Sciatic nerve (tissue), 2 donors: ENCODE results near the gene NR1I2. TPM values are rescaled to one million over a fixed set of nuclear protein-coding genes. Genes with fewer than 3 reads are reported as not detected.
A peak's percentile ranks its signal among the peaks of the same experiment; 100 is the strongest.

Experiments
- ATAC-seq: fragments of 200-7000 bp; cut with Tn5 transposase; one replicate; pipeline ENCODE4 v1.9.1; 2020; ENCODE audit warnings: mild to moderate bottlenecking, moderate library complexity
- DNase-seq: peaks from one replicate; pipeline ENCODE4 v3.0.0-alpha.2; 2020; ENCODE audit warnings: low spot score
- intact Hi-C: fragments of 100-400 bp; cut with DNase I; formaldehyde crosslinking; loops from one replicate; pipeline ENCODE4 v1.14.2; 2022
- total RNA-seq: library from RNA; stranded (reverse); fragmentation: NEBNext Ultra II Directional; extraction: Animal tissue kit (Norgen Biotek cat#: 25700); gene quantifications from one replicate; pipeline ENCODE4 v1.2.1, GENCODE V29; 2021
- donor health status: DM: no; HTN: no; CAD: no.
- donor health status: DM: no; HTN: no; CAD: no.

NR1I2 gene
- total RNA-seq, 1 donor from 2014 or later: not detected

DNA sequence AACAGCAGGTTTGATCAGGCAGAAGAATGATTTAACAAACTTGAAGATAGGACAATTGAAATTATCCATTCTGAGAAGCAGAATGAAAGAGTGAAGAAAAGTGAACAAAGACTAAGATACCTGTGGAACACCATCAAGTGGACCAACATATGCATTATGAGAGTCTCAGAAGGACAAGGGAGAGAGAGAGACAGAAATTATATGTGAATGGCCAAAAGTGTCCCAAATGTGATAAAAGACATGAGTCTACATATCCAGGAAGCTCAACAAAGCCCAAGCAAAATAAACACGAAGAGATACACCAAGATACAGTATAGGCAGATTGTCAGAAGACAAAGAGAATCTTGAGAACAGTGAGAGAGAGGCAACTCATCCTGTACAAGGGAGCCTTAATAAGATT lies 5.6 kb upstream of the NR1I2 start:
- DNase-seq (no peak), ATAC-seq (no peak)
- intact Hi-C loops: no loop called here

- ATAC-seq (no peak), DNase-seq (no peak)
- intact Hi-C loops: no loop called here
These were observed 3.7 kb upstream of the NR1I2 start for GRCh38 chr3:119778176-119778575.

DNA sequence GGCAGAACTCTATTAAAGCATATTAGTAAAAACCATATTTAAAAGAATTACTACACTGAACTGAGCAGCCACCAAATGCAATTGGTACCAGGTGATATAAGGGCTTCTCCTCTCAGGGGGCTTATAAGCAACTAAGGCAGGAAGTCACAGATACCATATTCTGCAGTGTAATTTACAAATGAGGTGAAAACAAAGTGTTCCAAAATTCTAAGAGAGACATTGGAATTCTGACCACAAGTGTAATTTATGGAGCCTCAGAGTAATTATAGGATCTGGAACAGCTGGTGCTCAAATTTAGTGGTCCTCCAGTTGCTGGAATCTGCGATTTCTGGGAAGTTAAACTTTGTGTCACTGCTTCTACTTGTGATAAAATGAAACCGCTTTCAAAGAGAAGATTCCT lies 3.1 kb upstream of the NR1I2 start:
- DNase-seq: no peak
- no peak for ATAC-seq
- intact Hi-C loops: no loop called here

DNA sequence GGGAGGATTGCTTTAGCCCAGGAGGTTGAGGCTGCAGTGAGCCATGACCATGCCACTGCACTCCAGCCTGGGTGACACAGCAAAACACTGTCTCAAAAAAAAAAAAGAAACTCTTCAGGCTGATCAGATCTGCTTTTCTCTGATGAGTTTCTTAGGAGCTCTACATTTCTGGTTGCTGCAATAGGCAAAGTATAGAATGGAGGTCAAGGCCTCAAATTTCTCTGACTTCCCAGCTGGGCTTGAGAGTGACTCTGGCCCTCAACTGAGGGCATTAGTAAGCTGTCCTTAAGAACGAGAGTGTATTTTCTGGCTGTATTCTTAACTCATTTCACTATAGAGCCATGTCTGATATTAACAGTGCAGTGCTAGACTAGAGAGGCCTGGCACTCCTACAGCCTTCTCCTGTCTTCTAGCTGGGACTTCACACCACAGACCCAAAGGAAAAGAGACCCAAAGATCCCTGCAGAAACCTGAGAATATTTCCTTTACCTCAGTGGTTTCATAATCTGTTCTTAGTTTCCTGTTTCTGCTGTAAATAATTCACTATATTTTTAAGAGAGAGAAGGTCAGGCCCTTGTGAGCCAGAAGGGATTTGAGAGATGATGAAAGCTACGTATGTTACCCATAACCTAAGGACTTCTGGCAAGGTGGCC lies 2.0 kb upstream of the NR1I2 start:
- intact Hi-C loops: no loop called here
- no peak for DNase-seq
- no peak for ATAC-seq

DNA sequence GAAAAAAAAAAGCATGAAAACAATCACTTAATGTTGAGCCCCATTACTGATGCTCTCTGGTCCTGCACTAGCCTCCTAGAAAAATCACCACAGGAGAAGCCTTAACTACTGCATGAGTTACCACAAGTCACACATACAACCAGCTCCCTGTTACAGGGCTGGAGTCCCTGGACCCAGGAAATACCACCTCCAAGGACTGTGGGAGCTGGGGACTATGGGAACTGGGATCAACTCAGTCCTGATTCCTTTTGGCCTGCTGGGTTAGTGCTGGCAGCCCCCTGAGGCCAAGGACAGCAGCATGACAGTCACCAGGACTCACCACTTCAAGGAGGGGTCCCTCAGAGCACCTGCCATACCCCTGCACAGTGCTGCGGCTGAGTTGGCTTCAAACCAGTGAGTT lies 559 bp downstream of the NR1I2 start:
- DNase-seq (no peak), ATAC-seq (no peak)
- intact Hi-C loops: no loop called here

DNA sequence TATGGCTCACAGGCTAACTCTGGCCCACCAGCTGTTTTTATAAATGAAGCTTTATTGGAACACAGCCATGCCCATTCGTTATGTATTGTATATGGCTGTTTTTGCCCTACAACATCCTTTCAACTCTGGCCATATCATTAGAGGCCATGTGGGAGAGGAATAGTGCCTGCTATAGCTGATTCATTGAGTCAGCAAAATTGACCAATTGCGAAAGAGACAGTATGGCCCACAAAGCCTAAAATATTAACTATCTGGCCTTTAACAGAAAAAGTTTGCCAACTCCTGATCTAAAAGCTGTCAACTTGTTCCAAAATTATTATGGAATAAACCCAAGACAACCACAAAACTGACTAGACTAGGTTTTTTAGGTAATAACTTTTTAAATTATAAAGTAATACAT lies 1.4 kb downstream of the NR1I2 start:
- intact Hi-C loops: no loop called here
- no peak for ATAC-seq
- no peak for DNase-seq

DNA sequence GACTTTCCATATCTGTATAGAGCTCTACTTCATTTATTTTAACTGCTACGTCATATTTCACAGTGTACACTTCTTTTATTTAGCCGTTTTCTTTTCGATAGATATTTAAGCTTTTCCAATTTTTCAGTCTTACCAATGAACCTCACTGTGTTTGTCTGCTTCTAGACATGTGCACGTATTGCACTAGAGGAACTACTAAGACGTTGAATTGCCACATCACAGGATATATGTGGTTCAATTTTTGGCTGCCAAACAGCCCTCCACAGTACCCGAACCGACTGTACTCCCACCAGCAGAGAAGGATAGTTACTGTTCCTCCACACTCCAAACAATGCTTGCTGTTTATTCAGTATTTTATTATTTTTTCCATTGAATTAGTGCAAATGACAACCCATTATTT lies 2.0 kb downstream of the NR1I2 start:
- DNase-seq (no peak), ATAC-seq (no peak)
- intact Hi-C loops: no loop called here

DNA sequence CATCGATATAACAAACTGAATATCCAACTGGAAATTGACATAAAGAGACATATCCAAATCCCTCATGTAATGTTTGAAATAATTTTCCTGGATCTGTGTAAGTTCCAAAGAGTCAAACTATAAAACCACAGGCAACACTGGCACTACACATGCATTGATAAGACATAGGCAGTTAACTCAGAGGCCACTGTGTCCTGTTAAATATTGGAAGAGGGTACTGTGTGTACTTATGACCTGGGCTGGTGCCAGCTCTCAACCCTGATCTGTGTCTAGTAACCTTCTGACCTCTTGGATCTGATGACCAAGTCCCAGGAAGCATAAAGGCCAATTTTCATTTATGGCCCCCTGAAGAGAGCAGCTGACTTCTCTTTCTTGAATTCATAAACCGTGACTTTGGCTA lies 4.5 kb downstream of the NR1I2 start:
- ATAC-seq (no peak), DNase-seq (no peak)
- intact Hi-C loops: no loop called here

- intact Hi-C loops: no loop called here
- no peak for ATAC-seq
These were observed 8.5 kb downstream of the NR1I2 start for GRCh38 chr3:119790369-119790768.

DNA sequence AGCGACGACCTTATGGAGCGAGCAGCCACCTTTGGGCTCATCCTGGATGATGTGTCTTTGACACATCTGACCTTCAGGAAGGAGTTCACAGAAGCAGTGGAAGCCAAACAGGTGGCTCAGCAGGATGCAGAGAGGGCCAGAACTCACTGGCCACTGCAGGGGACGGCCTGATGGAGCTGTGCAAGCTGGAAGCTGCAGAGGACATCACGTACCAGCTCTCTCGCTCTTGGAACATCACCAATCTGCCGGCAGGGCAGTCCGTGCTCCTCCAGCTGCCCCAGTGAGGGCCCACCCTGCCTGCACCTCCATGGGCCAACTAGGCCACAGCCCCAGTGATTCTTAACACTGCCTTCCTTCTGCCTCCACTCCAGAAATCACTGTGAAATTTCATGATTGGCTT lies 10.4 kb downstream of the NR1I2 start:
- ATAC-seq (no peak), DNase-seq (no peak)
- intact Hi-C loops: no loop called here

More at GRCh38 chr3:119790369-119790768, 8.5 kb downstream of the NR1I2 start:
- no peak for DNase-seq

GRCh38 chr3:119794401-119794800 lies 12.5 kb downstream of the NR1I2 start:
- intact Hi-C loops: no loop called here
- ATAC-seq: no peak
- no peak for DNase-seq

GRCh38 chr3:119794971-119795612 lies 13.2 kb downstream of the NR1I2 start:
- intact Hi-C loops: no loop called here
- ATAC-seq: no peak
- no peak for DNase-seq

DNA sequence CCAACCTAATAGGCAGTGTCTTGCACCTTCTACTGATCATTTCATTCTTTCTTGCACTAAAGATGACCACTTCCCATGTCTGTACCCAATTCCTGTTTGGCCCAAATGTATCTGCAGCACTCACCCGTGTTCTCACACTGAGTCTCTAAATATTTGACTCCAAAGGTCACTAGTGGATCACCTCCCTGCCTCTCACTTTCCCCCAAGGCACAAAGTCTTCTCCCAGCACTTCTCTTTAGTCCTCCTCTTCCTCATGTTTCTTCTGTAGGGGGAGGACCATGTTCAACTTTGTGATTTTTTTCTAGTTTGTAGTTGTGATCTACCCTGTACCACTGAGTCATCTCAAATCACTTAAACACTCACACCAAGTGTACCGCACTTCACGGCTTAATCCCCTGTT lies 13.9 kb downstream of the NR1I2 start:
- no peak for DNase-seq
- intact Hi-C loops: no loop called here
- no peak for ATAC-seq

GRCh38 chr3:119796368-119796767 lies 14.5 kb downstream of the NR1I2 start:
- no peak for DNase-seq
- intact Hi-C loops: no loop called here
- no peak for ATAC-seq

DNA sequence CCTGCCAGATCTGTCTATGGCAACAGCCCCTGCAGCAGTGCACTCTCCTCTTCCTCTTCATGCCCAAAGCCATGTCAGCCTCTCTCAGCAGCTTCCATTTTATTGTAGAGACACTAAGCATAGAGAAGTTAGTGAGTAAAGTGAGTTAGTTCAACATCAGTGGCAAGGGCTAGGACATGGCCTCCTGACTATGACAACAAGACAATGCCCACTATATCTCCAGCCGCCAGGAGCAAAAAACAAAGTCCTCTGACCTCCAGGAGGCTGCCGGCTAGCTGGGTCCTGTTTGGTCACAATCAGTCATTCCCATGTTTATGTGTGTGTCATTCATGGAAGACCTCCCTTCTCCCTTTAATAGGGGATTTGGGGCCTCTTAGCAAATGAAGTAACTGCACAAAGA lies 14.9 kb downstream of the NR1I2 start:
- ATAC-seq (no peak), DNase-seq (no peak)
- intact Hi-C loops: no loop called here

DNA sequence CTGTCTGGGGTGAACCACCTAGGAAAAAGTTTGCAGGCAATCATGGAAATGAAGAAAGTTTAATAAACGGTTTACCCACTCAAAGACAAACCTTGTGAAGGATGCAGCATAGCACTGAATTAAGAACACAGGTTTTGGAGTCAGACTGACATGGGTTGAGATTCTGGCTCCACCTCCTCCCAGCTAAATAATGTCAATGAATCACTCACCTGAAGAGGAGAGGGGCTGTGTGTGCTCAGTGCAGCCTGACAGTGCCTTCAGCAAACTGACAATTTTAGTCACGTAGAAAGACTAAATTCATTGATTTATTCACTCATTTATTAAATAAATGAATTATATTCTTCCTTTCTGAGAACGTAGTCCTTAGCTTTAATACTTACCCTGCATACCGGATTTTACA lies 18.9 kb downstream of the NR1I2 start:
- intact Hi-C loops: no loop called here
- DNase-seq (no peak), ATAC-seq (no peak)

- ATAC-seq (no peak), DNase-seq (no peak)
- intact Hi-C loops: no loop called here
These were observed 26.3 kb downstream of the NR1I2 start for GRCh38 chr3:119808244-119808643.

- intact Hi-C loops: no loop called here
- DNase-seq: no peak
- no peak for ATAC-seq
These were observed 26.9 kb downstream of the NR1I2 start for GRCh38 chr3:119808843-119809242.

DNA sequence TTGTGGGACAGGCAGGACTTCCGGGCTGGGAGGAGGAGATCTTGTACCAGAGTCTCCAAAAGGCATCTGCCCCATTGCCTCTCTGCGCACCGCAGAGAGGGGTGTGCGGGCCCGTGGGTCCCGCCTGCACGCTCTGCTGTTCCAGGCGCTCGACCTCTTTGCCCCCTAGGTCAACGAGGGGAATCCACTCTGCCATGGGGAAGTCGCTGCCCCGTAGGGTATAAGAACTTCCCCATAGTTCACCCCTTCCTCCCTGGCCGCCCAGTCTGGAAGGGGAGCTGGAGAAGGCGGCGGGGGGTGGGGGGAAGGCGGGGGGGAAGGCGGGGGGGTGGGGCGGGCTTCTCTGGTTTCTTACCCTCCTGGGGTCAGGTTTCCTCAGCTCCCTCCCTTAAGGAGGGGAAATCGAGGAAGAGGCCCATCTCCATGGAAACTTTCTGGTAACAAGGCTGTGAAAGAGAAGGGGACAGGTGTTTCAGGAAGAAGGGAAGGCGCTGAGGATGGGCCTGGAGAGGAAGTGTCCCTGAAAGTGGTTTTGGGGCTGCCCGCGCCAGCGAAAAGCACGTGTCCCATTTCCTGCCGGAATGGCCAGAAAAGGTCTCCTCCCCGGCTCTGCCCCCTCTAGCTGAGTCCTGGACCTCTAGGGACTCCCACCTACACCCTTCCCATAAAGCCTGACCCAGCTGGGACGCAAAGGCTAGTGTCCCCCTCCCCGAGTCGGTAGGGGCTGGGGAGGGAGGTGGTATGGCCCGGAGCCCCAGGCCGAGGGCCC lies 27.5 kb downstream of the NR1I2 start:
- DNase-seq: no peak
- intact Hi-C loops: no loop called here
- peak; percentile 35 for ATAC-seq

DNA sequence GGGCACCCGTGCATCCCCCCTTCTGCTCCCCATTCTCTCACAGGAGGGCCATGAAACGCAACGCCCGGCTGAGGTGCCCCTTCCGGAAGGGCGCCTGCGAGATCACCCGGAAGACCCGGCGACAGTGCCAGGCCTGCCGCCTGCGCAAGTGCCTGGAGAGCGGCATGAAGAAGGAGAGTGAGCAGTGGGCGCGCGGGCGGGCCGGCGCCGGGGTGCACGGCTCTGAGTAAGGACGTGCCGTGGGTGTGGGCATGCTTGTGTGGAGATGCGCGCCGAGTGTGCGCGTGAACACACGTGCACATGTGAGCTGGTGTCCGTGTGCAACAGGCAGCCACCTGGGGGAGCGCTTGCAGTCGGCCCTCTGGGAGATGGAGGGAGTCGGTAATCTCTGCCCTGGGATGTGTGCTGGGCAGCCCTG lies 28.1 kb downstream of the NR1I2 start:
- intact Hi-C loops: no loop called here
- DNase-seq (no peak), ATAC-seq (peak; percentile 59)
